Stimulated activated CD4-positive, alpha-beta T cell treated with anti-CD3 and anti-CD28 coated beads, Interleukin-2, amount 100 ng/mL, for 4 hours (primary cell): ENCODE measurements around the gene IGFN1.
"Not testable (repeated sequence)": the region's sequence is repeated elsewhere in the genome, so short reads cannot be mapped to it uniquely, and the experiment has no call there.

Experiments used
- DNase-seq: peaks from one replicate; pipeline ENCODE4 v3.0.0-alpha.2; 2020; ENCODE audit warnings: low read depth

Gene IGFN1

DNA sequence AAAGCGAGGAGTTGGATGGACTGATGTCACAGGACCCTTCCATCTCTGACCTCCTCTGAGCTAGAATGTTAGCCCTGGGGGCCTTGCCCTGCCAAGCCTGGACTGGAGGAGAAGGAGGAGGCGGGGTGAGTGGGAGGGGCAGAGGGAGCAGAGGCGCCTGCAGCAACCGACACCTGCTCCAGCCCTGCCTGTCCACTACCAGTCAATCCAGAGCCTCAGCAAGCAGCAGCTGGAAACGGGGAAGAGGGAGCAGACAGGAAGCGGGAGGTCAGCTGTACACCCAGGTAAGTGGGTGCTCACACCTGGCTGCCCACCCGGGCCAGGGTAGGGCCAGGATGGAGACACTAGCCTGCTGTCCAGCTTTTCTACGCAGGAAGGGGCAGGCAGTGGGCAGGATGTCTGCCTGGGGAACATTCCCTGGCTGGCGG, at the start of gene IGFN1:
TSS of gene IGFN1 (plus strand) at position 201 of the 428 bp plus-strand sequence. CDS start 2,470 bp downstream, outside the sequence.
- no peak for DNase-seq

DNA sequence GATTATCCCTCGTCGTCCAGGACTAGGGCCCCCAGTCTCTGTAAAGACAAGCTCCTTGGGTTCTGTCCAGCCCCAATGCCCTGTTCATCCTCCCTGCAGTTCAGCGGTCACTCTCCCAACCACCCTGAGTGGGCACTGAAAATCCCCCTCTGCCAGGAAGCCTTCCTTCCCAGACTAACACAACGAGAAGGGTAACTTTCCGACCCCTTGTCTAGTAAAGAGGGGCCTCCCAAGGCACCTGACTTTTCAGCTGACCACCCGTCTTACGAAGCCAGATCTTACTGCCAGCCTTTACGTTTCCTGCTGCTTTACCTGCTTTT, 49.7 kb upstream of the IGFN1 start:
- no peak for DNase-seq

- no peak for DNase-seq
Measured at GRCh38 chr1:201141418-201141817, 49.2 kb upstream of the IGFN1 start.

DNA sequence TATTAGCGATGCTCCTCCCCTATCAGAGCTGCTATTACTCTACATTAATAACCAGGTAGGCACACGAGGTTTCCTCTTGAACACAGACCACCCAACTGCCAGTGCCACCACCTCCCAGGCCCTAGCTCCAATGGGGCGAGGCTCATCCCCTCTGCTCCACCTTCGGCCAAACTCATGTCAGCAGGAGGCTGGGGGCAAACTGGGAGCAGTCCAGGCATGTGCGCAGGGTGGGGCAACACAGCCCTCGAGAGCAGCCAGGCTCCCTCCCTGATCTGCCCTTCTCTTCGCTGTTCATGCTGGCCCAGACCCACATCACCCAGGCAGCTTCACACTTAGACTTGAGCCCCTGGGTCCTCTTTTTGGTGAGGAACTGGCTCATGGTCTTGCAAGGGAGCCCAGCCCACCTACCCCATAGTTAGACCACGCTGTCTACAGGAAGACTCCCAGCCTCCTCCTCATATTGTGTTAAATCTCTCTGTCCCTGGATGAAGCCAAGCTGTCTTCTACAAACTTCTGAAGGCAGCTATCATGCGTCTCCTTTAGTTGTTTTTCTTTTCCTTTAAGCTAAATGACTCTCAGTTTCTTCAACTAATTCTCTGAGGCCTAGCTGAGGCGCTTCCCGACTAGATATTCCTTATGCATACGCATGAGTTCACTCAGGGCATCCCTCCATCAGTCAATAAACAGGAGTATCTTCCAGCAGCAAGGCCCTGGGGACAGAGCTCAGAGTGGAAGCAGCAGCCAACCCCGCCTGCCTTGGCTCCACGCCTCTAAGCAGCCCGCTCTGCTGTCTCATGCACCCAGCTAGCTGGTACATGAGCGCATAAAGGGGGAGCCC, 48.4 kb upstream of the IGFN1 start:
- DNase-seq = no peak

DNA sequence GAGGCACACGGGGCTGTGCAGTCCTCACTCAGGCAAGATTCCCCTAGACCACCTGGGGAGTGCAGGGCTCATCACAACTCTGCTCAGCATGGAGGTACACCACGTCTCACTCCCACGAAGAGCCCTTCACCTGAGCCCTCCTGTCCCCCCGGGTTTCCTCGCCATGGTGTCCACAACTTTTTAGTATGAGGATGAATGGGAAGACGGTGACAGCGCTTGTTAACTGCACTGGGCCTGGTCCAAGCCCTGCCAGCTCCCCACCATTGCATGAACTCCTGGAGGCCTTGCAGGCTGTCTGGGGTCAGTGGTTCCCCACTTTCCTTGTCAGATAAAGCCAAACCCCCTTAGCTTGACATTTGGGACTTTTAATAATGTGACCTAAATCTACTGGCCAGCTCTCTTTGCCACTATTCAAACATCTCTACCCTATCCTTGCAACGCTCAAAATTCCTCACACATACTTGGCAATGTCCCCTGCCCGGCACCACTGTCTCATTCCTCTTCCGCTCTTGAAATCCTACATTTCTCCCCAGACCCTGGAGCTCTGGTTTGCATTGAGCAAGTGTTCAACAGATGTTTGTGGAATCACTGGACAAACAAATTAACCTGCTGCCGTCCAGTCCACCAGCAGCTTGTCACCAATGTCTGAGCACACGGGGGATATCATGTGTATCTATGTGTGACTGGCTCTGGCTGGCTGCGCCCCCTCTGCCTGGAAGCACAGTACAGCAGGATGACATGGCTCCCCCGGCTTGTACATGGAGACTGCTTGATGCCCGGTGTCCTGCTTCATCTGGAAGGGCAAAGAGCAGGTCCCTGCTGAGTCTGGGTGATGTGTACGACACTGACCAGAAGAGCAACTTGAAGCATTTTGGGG, 47.5 kb upstream of the IGFN1 start:
- no peak for DNase-seq

- no peak for DNase-seq
Measured at GRCh38 chr1:201143726-201144635, 46.6 kb upstream of the IGFN1 start.

DNA sequence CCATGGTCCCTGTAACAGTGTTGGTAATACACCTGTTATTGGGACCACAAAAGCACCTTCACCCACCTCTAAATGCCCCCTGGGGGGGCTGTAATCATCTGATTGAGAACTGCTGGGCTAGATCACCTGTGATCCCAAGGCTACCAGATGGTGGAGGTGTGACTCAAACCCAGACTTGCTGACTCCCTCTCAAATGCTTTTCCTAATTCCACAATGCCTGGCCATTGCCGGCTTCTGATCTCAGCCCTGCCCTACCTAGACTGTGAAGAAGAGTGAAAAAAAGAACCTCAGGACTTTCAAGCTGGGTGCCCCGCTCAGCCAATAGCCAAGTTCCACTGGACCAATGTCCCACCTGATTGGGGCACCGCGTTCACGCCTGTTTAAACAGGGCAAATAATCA, 45.9 kb upstream of the IGFN1 start:
- no peak for DNase-seq

- no peak for DNase-seq
Measured at GRCh38 chr1:201145132-201145531, 45.5 kb upstream of the IGFN1 start.

DNA sequence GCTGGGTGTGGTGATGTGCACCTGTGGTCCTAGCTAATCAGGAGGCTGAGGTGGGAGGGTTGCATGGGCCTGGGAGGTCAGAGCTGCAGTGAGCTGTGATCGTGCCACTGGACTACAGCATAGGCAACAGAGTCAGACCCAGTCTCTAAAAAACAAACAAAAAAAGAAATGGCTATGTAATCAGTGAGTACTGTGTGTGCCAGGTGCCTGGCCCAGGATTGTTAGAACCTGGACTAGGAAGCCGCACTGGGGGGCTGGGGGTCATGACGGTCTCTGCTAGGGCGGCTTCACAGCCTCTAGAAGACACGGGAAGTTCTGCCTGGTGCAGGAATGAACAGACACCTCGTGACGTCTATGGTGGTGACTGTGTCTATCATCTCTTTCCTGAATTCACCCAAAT, 44.8 kb upstream of the IGFN1 start:
- no peak for DNase-seq

GRCh38 chr1:201146626-201147390, 43.8 kb upstream of the IGFN1 start:
- DNase-seq = no peak

DNA sequence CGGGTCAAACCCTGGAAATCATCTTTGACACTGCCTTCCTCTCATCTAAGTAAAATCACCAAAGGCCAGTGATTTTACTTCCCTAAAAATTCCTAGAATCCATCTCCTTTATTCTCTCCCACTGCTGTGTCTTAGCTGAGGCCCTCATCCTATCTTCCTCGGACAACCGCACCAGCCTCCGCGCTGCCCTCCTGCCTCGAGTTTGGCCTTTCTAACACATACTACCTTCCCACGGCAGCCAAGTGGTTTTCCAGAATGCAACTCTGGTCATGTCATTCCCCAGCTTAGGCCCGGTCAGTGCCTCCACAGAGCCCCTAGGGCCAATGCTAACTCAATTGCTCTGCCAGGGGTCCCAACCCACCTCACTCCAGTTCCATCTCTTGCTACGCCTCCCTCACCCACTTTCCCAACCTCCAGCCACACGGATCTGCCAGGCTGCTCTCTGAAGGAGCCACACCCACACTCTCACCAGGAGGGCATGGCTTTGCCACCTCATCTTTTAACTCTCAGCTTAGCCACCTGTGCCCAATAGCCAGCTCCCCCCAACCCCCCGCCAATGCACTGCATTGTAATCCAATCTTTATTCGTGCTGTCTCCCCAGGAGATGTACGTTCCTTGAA, 43.1 kb upstream of the IGFN1 start:
- no peak for DNase-seq

DNA sequence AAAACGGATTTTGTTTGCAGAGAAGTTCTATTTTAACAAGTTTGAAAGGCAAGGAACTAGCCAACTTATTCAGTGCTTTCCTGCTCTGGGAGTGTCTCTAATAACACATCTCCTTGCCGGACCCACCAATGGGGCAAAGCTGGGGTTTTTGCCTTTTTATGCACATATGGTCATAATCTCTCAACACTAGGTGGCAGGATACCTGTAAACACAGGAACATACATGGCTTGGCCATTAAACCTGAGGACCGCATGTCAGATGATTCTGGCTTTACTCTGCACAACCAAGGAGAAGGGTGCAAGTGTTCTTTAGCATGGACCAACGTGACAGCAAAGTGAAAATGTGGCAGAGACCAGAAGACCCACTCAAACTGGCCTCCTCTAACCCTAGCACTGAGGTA, 41.2 kb upstream of the IGFN1 start:
- no peak for DNase-seq

DNA sequence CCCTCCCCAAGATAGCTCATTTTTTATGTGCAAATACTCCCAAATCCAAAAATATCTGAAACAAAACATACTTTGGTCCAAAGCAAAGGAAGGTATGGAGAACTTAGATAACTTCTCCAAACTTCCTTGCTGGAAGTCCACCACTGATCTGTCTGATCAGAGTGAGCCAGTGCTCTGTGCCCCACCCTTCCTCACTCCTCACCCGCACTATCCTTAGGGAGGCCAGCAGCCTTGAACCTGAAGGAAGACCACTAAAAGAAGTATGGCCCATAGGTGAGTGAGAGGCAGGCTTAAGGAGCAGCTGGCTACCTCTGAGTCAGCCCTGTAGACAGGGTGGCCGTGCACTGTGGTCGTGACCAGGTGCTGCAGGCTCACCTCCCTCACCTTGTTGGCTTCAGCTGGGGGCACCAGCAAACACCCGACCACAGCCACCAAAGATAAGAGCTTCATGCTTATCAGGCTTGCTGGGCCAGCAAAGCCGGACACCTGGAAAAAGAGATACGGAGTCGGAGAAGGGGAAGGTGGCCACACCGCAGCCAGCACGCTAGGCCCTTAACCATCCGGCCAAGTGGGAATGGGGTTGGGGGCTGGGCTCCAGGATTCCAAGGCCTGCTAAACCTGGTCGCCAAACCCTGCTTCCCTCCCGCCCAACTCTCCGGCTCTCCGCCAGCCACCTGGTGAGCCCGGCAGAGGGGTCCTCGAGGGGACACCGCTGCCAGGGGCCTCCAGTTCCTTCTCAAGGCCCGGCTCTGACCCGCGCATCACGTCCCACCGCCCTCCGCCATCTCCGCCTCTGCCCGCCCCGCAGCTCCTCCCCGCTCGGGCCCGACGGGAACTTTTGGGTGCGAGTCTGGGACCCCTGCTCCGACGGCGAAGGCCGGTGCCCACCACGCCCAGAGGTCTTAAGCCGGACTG, 36.9 kb upstream of the IGFN1 start:
- no peak for DNase-seq

GRCh38 chr1:201154389-201155165, 36.0 kb upstream of the IGFN1 start, which contains the start of gene TMEM9:
TMEM9 (minus strand) TSS chr1:201154474; CDS start chr1:201153923, 551 bp downstream.
- peak; percentile 97 for DNase-seq

DNA sequence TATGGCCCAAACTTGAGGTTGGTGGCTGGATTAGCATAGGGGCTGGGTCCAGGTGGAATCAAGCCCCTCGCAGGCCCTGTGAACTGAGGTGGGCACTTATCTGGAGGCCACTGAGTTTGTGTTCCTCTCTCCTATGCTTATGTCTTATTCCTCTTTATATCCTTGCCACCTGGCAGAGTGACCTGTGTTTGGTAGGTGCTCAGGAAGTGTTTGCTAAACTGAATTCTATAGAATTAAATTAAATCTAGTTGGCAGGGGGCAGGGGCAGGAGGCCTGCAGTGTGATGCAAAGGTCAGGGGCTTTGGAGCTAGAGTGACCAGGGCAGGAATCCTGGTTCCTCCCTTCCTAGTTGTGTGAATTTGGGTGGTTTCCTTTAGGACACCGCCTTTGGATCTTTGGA, 35.3 kb upstream of the IGFN1 start:
- DNase-seq = no peak

DNA sequence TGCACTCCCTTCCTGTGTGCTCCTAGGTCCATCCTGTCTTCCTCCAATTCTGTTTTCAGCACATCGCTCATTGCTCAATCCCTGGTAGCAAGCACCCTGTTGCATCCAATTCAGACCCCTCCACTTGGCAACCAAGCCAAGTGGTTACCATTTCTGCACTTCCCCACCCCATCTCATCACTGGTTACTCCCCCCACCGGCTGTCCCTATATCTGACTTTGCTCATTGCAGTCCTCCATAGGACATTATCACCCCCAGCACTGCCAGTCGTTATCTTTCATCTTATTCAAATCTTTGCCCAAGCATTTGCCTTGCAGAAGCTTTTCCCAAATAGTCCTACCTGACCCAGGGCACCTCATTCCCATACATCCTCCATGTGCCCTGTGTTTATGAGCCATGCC, 34.3 kb upstream of the IGFN1 start:
- DNase-seq = no peak

- no peak for DNase-seq
Measured at GRCh38 chr1:201156819-201157218, 33.8 kb upstream of the IGFN1 start.

DNA sequence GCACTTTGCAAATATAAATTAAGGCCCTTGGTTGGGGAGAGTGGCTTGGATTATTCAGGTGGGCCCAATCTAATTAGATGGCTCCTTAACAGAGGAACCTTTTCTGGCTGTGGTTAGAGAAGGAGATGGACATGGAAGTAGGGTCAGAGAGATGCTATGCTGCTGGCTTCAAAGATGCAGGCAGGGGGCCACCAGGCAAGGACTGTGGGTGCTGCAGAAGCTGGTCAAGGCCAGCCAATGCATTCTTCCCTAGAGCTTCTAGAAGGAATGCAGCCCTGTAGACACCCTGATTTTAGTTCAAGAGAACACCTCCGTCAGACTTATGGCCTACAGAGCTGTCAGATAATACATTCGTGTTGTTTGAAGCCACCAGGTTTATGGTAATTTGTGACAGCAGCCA, 32.7 kb upstream of the IGFN1 start:
- no peak for DNase-seq

DNA sequence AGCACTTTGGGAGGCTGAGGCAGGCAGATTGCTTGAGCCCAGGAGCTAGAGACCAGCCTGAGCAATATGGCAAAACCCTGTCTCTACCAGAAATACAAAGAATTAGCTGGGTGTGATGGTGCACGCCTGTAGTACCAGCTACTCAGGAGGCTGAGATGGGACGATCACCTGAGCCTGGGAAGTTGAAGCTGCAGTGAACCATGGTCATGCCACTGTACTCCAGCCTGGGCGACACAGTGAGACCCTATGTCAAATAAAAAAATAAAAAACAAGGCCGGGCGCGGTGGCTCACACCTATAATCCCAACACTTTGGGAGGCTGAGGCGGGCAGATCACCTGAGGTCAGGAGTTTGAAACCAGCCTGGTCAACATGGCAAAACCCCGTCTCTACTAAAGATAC, 27.6 kb upstream of the IGFN1 start:
- DNase-seq = not testable (repeated sequence)
